Ureter (tissue), 1 donor: ENCODE data around the gene SERPINH1. TPM values are rescaled to one million over a fixed set of nuclear protein-coding genes. Genes with fewer than 3 reads are reported as not detected.

Experiments used
- DNase-seq: peaks from one replicate; pipeline ENCODE4 v3.0.0-alpha.2; 2020; ENCODE audit warnings: low spot score
- total RNA-seq: library from RNA; stranded (reverse); gene quantifications from one replicate; pipeline ENCODE4 v1.2.4, GENCODE V29; 2023
- donor health status: DM: yes; HTN: yes; CAD: no.

SERPINH1 gene
- total RNA-seq, 1 donor from 2014 or later: 109 TPM

DNA sequence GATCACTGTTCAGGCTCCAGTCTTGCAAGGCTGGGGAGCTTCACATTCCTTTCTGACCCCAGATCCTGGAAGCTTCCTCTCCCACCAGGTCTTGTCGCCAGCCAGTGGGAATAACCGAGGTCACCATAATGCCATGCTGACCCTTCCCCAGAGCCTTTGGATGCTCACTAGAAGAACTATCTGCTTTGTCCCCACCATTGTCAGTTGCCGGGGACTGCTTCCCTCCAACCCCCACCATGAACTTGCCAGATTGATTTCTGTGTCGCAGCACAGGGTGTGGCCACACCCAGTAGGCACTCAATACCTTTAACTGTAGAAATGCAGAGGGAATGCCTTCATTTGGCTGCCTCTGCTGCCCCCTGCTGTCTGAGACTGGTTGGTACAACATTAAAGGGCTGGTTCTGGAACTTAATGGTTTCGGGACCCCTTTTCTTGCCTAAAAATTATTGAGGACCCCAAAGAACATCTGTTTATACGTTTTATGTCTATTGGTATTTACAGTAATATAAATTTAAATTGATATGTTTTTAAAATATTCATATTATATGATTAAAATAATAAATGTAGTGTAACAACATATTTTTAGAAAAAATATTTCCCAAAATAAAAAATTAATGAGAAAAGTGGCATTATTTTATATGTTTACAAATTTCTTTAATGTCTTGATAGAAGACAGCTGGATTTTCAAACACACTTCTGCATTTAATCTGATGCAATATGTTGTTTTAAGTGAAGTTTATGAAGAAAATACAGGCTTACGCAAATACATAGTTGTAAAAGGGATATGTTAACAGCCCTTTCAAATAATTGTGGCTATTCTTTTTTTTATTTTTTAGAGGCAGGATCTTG, 29.6 kb upstream of the SERPINH1 start:
- peak; percentile 76 for DNase-seq

DNA sequence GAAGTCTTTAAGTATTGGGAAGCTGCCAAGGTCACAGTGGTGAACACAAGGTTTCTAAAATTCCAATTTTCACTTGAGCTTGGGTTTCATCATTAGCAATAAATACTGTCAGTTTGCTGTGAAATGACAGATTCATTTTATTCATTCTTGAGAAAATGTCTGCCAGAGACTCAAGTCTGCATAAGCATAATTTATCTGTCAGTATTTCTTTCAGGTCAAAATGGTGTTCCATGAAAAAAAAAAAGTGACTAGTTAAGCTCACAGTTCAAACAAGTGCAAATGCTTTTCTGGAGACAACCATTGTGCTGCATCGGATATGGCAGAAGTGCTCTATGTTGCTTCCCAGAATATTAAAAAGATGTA, 28.2 kb upstream of the SERPINH1 start:
- no peak for DNase-seq

GRCh38 chr11:75534259-75535069, 27.6 kb upstream of the SERPINH1 start:
- no peak for DNase-seq

- DNase-seq: no peak
Observed at GRCh38 chr11:75535071-75535470, 27.0 kb upstream of the SERPINH1 start.

DNA sequence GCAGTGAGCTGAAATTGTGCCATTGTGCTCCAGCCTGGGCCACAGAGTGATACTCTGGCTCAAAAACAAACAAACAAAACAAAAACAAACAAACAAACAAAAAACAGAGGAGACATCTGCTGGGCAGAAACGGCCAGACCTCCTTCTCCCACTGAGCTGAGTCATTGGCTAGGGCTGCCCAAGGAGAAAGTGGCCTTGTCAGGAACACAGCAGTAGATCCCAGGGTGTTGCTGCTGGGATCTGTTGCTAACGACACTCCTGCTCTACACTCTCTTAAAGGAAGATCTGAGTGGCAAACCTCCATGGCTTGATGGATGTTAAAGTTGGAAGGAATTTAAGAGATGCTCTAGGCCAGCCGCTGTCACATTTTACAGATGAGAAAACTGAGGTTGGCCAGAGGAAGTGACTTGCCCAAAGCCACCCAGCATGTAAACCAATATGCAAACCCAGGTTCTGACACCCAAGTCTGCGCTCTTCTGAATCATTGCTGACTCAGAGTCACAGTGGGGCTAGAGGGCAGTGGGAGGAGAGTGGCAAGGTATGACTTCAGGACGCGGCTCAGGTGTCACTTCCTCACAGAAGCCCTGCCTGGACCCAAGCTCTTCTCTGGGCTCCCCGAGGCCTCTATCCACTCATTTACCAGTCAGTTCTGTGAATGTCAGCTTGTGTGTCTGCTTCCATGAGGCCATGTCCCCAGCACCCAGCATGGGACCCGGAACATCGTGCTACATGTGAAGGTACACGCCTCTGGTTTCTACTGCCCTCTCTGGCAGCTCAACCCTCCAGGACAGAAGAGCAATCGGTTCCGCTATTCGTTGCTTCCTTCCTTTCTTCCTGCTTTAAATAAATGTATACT, 25.0 kb upstream of the SERPINH1 start:
- no peak for DNase-seq

GRCh38 chr11:75537740-75538139, 24.3 kb upstream of the SERPINH1 start:
- DNase-seq: no peak

DNA sequence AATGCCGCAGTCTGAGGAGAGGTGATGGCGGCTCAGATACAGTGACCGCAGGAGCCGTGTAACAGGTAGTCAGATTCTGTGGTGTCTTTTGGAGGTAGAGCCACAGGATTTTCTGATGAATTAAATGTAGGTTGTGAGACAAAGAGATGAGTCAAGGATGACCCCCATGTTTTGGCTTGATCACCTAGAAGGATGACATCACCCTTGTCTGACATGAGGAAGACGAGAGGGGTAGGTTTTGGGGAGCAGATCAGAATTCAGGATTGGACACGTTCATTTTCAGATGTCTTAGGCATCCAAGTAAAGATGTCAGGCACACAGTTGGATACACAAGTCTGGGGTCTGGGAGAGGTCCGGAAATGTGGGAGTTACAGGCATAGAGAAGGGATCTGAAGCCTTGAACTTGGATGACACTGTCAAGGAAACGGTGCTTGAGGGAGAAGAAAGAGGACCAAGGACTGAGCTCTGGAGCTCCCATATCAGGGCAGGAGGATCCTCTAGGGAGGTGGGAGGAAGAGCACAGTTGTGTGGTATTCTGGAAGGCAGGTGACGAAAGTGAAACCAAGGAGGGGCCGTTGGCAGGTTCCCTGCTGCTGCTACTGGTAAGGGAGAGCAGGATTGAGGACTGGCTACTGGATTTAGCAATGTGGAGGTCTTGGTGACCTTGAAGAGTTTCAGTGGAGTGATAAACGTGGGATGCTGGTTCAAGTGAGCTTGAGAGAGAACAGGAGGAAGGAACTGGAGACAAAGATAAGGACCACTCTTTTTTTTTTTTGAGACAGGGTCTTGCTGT, 23.7 kb upstream of the SERPINH1 start:
- no peak for DNase-seq

DNA sequence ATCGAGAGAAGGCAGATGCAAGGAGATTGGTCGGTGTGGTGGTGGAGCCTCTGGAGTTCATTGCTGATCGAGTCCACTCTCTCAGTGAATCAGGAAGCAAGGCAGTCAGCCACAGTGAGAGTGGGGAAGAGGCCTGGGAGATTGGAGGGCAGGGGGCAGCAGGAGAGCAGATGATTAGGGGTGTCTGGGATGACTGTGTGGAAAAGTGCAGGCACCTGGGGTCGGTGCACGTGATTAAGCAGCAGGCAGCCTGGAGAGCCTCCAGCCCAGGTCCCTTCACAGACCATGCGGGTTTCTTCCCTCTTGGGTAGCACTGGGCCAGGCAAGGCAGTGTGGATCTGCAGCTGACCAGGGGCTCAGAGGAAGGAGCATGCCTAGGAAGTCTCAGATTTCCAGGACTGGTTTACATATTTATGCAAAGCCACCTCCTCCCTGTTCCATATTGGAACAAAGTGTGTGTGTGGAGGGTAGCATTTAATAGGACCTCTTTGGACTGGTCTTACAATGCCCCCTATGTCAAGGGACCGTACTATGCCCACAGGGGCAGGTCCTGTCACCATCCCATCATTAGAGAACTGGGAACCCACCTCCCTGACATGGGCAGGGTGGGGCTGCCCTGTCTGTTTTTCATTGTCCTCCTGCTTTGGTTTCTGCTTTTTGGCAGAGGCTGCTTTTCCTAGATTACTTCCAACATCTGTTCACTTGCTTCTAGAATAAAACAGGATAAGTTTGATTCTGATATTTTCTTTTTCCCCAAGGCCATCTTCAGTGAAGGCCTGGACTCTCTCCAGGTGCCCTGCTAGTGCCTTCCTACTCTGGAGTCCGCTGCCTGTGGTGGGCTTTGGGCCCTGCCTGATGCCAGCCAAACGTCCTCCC, 22.4 kb upstream of the SERPINH1 start:
- DNase-seq: no peak

DNA sequence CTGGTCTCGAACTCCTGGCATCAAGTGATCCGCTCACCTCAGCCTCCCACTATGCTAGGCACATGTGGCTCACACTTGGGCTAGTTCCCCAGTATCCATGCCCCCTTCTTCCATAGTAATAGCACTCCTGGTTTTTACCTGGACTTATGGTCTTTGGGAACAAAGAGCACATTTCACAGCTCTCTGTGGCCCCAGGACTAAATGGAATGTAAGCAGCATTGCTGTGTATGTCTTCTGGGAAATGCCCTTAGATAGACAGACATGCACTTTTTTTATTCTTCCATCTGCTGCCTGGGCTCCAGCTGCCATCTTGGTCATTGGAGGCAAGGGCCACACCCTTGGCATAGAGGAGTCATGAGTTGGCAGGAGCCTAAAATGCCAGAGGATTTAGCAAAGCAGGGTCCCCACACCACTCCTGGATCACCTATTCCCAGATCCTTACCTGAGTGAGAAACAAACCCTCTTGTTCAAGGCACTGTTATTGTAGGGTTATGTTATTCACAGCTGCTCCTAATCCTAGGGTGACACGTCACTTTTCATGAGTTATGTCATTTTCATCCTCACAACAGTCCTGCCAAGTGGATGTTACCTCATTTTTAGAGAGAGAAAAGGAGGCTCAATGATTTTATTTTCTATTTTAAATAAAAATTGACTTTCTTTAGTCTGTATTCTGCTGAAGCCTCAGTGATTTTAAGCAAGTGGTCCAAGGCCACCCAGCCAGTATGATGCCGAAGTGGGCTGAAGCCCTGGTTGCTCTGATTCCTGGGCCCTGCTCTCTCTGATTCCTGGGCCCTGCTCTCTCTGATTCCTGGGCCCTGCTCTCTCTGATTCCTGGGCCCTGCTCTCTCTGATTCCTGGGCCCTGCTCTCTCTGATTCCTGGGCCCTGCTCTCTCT, 20.6 kb upstream of the SERPINH1 start:
- DNase-seq: no peak

DNA sequence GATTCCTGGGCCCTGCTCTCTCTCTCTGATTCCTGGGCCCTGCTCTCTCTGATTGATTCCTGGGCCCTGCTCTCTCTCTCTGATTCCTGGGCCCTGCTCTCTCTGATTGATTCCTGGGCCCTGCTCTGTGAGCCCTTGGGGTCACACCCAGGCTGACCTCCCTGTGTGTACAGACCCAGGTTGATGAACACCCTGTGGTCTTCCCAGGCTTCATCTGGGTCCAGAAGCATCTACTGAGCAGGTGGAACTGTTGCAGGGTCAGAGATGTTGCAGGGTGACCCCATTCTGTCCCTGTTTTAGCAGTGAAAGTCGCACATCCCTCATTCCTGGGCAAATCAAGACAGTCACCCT, 20.0 kb upstream of the SERPINH1 start:
- DNase-seq: no peak

- no peak for DNase-seq
Observed at GRCh38 chr11:75543806-75544205, 18.2 kb upstream of the SERPINH1 start.

- no peak for DNase-seq
Observed at GRCh38 chr11:75547177-75547576, 14.9 kb upstream of the SERPINH1 start.

DNA sequence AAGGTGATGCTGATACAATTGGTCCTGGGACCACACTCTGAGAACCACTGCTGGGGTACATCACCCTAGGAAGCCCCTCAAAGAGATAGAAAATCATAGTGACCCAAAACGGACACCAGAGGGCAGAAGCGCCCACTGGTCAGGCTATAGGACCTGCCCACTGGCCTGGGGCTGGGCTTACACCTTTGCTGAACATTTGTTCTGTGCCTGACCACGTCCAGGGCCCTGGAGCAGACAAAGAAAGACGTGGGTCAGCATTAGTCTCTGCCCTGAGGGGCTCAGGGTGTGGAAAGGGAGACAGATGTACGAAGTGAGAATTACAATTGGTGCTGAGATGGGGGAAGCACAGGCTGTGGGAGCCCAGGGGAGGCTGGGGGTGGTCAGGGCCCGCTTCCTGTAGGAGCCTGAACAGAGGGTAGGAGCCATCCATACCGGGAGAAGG, 14.4 kb upstream of the SERPINH1 start:
- DNase-seq: no peak

DNA sequence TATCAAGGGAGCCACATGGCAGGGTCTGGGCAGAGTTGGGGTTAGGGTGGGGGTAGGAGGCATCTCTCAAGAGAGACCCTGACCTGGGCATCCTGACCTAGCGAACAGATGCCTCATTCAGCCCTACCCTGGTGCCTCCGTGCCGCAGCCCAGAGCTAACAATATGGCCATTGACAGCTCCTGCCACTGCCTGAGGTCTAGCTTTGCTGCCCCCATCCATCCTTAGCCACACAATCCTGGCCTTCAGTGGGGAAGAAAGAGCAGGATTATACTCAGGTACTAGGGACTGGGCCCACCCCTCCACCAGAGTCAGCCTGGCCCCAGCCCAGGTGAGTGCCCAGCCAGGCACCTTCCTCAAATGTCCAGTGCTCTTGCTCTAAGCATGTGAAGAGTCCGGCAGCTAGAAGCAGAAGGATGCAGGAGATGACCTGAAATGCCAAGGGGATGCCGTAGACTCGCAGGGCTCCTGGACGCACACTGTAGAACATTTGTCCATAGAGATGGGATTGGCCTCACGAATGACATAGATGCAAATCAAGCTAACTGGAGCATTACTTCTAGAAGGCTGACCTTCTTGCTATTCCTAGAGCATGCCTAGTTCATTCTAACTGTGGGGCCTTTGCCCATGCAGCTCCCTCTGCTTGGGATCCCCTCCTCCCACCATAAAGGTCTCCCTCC, 13.3 kb upstream of the SERPINH1 start:
- no peak for DNase-seq

DNA sequence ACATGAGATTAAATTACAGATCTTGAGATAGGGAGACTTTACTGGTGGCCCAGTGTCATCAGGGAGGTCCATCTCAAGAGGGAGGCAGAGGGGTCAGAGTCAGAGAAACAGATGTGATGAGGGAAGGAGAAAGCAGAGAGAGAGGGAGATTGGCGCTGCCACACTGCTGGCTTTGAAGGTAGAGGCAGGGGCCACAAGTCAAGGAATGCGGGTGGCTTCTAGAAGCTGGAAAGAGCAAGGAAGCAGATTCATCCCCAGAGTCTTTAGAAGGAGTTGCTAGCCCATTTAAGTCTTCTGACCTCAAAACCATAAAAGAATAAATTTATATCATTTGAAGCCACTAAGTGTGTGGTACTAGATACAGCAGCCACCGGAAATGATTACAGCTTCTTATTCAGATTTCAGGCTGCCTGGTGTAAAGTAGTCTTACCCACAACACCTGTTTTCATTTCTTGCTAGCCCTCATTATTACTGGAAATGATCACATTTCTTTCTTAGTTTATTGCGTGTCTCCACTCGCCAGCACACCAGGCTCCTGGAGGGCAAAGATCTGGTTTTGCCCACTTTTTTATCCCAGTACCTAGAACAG, 12.6 kb upstream of the SERPINH1 start:
- DNase-seq: no peak

DNA sequence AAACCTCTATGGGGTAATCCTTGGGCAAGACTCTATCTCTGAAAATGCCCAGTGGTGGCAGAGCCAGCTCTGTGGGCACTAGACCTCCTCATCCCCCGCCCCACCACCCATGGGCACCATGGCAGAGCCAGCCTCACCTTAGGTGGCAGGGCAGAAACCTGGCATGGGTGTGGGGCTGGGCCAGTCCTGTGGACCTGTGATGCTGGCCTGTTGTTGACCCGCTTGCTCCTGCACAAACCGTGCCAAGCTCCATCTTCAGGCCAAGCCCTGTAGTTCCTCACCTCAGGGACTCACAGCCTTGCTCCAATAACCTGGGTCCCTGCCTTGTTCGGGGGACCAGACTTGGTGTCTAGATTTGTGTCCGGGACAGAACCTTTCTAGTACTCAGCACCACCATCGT, 8.9 kb upstream of the SERPINH1 start:
- DNase-seq: no peak

- DNase-seq: no peak
Observed at GRCh38 chr11:75553889-75554257, 8.2 kb upstream of the SERPINH1 start.

DNA sequence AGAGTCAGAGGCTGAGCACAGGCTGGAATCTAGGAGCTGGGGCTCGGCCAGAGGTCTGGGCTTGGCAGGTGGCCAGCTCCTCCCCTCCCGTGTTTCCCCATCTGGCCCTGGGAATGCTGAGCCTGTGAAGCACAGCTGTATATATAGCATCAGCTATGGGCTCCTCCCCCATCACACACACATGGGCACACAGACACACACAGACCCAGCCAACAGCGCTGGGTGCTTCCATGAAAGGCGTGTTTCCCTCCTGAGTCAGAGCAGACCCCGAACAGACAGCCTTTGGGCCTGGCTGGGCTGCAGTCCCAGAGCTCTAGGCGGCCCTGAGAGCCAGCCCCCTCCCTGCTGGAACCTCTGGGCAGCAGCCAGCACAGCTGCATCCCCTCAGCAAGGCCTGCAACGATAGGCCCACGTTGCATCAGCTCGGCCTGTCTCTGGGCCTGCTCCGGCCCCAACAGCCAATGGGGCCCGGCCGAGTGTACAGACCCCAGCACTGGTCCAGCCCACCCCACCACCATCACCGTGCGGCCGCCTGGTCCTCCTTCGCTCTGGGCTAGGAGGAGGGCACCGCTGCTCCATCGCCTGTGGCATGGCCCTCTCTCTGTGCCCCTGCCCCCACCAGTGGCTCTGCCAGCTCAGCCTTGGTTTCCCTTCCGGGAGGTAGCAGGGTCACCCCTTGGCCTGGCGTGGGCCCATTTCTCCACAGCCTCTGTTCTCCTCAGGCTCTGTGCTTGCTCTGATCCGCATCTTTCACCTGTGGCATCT, 7.6 kb upstream of the SERPINH1 start:
- peak; percentile 91 for DNase-seq
